Measurements from ENCODE around the gene UBE2QL1.

DNA sequence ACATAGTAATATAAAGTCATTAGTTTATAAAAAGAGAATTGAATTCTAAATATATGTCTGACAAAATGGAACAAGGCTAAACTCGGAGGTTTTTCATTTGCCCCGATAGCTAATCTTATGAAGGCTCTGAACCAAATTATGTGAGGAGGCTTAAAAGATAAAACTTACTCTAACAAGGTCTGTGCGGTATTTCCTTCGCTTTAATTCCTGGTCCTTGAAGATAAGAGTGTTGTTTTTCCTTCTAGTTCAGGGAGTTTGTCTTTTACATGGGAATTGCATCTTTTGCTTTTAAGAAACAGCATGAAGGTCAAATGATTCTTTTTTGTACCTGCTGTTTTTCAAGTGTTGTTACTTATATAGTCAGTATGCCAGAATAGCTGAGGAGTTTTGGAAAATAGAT, 68.2 kb downstream of the UBE2QL1 start:
- TF ChIP-seq, protein P1, sequence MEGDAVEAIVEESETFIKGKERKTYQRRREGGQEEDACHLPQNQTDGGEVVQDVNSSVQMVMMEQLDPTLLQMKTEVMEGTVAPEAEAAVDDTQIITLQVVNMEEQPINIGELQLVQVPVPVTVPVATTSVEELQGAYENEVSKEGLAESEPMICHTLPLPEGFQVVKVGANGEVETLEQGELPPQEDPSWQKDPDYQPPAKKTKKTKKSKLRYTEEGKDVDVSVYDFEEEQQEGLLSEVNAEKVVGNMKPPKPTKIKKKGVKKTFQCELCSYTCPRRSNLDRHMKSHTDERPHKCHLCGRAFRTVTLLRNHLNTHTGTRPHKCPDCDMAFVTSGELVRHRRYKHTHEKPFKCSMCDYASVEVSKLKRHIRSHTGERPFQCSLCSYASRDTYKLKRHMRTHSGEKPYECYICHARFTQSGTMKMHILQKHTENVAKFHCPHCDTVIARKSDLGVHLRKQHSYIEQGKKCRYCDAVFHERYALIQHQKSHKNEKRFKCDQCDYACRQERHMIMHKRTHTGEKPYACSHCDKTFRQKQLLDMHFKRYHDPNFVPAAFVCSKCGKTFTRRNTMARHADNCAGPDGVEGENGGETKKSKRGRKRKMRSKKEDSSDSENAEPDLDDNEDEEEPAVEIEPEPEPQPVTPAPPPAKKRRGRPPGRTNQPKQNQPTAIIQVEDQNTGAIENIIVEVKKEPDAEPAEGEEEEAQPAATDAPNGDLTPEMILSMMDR (conservative IDR thresholded peaks at IDR 0.05; ENCODE audit: low read depth, low read length): no peak
- TF ChIP-seq EZH2 (IDR thresholded peaks at IDR 0.05; ENCODE audit: borderline replicate concordance, low read depth, low read length, poor library complexity, severe bottlenecking): no peak
